ENCODE measurements around the gene ZNF134.

ZNF134 gene

DNA sequence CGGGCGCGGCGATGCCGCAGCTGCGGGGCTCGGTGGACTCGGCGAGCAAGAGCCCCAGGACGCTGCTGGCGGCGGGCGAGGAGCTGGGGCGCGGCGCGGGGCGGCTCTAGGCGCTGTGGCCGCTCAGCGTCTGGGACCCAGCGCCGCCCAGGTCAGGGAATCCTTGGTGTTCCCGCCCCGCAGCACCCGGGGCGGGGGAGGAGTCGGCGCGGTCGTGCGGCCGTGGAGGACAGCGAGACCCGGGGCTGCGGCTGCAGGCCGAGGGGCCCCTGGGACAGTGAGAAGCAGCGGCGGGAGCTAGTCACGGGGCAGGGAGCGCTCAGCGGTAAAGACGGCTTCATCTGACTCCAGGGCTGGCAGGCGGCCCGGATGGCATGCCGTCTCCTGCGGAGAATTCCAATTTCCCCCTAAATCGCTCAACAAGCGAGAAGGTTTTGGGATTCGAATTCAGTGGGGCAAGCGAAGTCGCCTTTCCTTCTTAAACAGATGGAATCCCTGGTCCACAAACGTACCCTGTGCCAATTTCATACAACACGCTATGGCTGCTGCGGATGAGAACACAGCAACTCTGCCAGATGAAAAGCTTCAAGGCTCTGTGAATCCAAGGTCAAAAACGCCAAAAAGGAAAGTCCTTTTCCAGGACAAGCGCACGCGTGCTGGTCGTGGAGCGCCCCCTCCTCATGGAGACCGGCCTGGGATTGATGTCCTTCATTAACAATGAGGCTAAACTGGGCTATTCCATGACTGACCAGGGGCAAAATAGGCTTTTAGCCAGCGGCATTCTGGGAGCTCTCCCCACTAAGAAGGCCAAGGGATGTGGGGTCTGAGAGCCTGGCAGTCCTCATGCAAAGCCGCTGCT, 50.5 kb downstream of the ZNF134 start (continued):
- TF ChIP-seq, protein P1, sequence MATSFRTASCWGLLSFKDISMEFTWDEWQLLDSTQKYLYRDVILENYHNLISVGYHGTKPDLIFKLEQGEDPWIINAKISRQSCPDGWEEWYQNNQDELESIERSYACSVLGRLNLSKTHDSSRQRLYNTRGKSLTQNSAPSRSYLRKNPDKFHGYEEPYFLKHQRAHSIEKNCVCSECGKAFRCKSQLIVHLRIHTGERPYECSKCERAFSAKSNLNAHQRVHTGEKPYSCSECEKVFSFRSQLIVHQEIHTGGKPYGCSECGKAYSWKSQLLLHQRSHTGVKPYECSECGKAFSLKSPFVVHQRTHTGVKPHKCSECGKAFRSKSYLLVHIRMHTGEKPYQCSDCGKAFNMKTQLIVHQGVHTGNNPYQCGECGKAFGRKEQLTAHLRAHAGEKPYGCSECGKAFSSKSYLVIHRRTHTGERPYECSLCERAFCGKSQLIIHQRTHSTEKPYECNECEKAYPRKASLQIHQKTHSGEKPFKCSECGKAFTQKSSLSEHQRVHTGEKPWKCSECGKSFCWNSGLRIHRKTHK (tag by site-specific recombination; IDR thresholded peaks at IDR 0.05), result no peak
- TF ChIP-seq ZNF777 (tag by site-specific recombination; IDR thresholded peaks at IDR 0.05; ENCODE audit: borderline replicate concordance) (no peak), ZNF211 (tag by site-specific recombination; IDR thresholded peaks at IDR 0.05; ENCODE audit: low read depth) (no peak), ZNF19 (tag by site-specific recombination; IDR thresholded peaks at IDR 0.05; ENCODE audit: low read depth) (no peak), ZBTB26 (tag by site-specific recombination; optimal IDR thresholded peaks at IDR 0.05) (peak; percentile 73), ZNF175 (tag by site-specific recombination; IDR thresholded peaks at IDR 0.05) (no peak), ZNF24 (tag by site-specific recombination; IDR thresholded peaks at IDR 0.05) (no peak), ZFP69B (tag by site-specific recombination; IDR thresholded peaks at IDR 0.05) (no peak; the same call in 1 of the 2 replicates), ZNF426 (tag by site-specific recombination; IDR thresholded peaks at IDR 0.05) (no peak), SP2 (tag by site-specific recombination; IDR thresholded peaks at IDR 0.05) (peak; percentile 43; the same call in 1 of the 2 replicates), OVOL3 (tag by site-specific recombination; IDR thresholded peaks at IDR 0.05) (no peak), ZNF701 (tag by site-specific recombination; IDR thresholded peaks at IDR 0.05) (no peak), ZFHX2 (tag by site-specific recombination; conservative IDR thresholded peaks at IDR 0.05) (no peak; the same call in 1 of the 2 replicates), KLF17 (tag by site-specific recombination; IDR thresholded peaks at IDR 0.05) (no peak), ZNF555 (tag by site-specific recombination; conservative IDR thresholded peaks at IDR 0.05) (no peak), PATZ1 (tag by site-specific recombination; IDR thresholded peaks at IDR 0.05) (peak; percentile 74), ZSCAN30 (tag by site-specific recombination; IDR thresholded peaks at IDR 0.05) (peak; percentile 64; the same call in 1 of the 2 replicates), ZNF169 (tag by site-specific recombination; IDR thresholded peaks at IDR 0.05) (no peak), ZNF2 (tag by site-specific recombination; IDR thresholded peaks at IDR 0.05) (no peak), ZBTB17 (tag by site-specific recombination; IDR thresholded peaks at IDR 0.05) (peak; percentile 48; the same call in 1 of the 2 replicates), HOXC10 (CRISPR knock-in tag; IDR thresholded peaks at IDR 0.05) (no peak)
- TF ChIP-seq, protein P2, sequence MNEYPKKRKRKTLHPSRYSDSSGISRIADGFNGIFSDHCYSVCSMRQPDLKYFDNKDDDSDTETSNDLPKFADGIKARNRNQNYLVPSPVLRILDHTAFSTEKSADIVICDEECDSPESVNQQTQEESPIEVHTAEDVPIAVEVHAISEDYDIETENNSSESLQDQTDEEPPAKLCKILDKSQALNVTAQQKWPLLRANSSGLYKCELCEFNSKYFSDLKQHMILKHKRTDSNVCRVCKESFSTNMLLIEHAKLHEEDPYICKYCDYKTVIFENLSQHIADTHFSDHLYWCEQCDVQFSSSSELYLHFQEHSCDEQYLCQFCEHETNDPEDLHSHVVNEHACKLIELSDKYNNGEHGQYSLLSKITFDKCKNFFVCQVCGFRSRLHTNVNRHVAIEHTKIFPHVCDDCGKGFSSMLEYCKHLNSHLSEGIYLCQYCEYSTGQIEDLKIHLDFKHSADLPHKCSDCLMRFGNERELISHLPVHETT (tag by site-specific recombination; IDR thresholded peaks at IDR 0.05), result no peak
- TF ChIP-seq, protein P3, sequence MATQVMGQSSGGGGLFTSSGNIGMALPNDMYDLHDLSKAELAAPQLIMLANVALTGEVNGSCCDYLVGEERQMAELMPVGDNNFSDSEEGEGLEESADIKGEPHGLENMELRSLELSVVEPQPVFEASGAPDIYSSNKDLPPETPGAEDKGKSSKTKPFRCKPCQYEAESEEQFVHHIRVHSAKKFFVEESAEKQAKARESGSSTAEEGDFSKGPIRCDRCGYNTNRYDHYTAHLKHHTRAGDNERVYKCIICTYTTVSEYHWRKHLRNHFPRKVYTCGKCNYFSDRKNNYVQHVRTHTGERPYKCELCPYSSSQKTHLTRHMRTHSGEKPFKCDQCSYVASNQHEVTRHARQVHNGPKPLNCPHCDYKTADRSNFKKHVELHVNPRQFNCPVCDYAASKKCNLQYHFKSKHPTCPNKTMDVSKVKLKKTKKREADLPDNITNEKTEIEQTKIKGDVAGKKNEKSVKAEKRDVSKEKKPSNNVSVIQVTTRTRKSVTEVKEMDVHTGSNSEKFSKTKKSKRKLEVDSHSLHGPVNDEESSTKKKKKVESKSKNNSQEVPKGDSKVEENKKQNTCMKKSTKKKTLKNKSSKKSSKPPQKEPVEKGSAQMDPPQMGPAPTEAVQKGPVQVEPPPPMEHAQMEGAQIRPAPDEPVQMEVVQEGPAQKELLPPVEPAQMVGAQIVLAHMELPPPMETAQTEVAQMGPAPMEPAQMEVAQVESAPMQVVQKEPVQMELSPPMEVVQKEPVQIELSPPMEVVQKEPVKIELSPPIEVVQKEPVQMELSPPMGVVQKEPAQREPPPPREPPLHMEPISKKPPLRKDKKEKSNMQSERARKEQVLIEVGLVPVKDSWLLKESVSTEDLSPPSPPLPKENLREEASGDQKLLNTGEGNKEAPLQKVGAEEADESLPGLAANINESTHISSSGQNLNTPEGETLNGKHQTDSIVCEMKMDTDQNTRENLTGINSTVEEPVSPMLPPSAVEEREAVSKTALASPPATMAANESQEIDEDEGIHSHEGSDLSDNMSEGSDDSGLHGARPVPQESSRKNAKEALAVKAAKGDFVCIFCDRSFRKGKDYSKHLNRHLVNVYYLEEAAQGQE (tag by site-specific recombination; IDR thresholded peaks at IDR 0.05), result no peak
- TF ChIP-seq, protein P4, sequence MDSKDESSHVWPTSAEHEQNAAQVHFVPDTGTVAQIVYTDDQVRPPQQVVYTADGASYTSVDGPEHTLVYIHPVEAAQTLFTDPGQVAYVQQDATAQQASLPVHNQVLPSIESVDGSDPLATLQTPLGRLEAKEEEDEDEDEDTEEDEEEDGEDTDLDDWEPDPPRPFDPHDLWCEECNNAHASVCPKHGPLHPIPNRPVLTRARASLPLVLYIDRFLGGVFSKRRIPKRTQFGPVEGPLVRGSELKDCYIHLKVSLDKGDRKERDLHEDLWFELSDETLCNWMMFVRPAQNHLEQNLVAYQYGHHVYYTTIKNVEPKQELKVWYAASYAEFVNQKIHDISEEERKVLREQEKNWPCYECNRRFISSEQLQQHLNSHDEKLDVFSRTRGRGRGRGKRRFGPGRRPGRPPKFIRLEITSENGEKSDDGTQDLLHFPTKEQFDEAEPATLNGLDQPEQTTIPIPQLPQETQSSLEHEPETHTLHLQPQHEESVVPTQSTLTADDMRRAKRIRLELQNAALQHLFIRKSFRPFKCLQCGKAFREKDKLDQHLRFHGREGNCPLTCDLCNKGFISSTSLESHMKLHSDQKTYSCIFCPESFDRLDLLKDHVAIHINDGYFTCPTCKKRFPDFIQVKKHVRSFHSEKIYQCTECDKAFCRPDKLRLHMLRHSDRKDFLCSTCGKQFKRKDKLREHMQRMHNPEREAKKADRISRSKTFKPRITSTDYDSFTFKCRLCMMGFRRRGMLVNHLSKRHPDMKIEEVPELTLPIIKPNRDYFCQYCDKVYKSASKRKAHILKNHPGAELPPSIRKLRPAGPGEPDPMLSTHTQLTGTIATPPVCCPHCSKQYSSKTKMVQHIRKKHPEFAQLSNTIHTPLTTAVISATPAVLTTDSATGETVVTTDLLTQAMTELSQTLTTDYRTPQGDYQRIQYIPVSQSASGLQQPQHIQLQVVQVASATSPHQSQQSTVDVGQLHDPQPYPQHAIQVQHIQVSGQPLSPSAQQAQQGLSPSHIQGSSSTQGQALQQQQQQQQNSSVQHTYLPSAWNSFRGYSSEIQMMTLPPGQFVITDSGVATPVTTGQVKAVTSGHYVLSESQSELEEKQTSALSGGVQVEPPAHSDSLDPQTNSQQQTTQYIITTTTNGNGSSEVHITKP (tag by site-specific recombination; IDR thresholded peaks at IDR 0.05), result no peak; the same call in 1 of the 2 replicates

Data from HEK293 (cell line).